Brain microvascular endothelial cell (primary cell): ENCODE results near the gene CLDN20.

Experiments used
- DNase-seq: peaks from one replicate; pipeline ENCODE4 v3.0.0-alpha.2; 2020
- H3K27ac ChIP-seq: fragments of 250-450 bp; sonication (Bioruptor Pico); 2 replicates; pipeline ENCODE4 v1.5.1; 2020; ENCODE audit warnings: mild to moderate bottlenecking, moderate library complexity
- H3K27me3 ChIP-seq: fragments of 250-450 bp; sonication (Bioruptor Pico); replicated peaks from 2 replicates; pipeline ENCODE4 v1.5.1; 2020; ENCODE audit warnings: mild to moderate bottlenecking
- H3K36me3 ChIP-seq: fragments of 250-450 bp; sonication (Bioruptor Pico); replicated peaks from 2 replicates; pipeline ENCODE4 v1.5.1; 2020; ENCODE audit warnings: mild to moderate bottlenecking
- H3K4me3 ChIP-seq: 2 replicates; pipeline ENCODE4 v1.5.1; 2011; ENCODE audit warnings: low read depth, mild to moderate bottlenecking, control low read depth, low read length, moderate library complexity
- in situ Hi-C: cut with HindIII; loops from 2 replicates; pipeline ENCODE4 v1.10.0; 2017; ENCODE audit warnings: low sequenced_read_pairs, low pct_ligation_motif_present
- TF ChIP-seq, protein P1 (sequence below): IDR thresholded peaks from 2 replicates; pipeline ENCODE4 v1.5.1; 2011; ENCODE audit warnings: low read depth, mild to moderate bottlenecking, moderate library complexity, low read length, control low read depth, inconsistent platforms; ENCODE audit errors: missing control alignments

The CLDN20 gene

DNA sequence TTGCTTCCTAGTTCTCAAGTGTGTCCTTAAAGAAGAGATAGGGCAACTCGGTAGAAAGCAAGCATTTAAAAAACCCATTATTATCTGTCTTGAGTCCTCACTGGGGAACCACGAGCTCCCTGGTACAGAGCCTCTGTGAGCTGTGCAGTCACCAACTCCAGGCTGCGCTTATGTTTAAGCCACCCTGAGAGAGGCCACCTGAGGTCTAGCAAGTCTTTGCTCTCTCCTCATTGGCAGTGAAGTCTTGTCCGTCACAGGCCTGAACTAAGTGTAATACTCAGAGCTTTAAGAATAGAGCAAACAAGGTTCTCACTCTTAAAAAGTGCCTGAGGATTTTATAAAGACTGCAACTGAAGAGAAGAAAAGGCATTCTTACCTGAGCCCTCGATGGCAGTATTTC is 3.9 kb upstream of the CLDN20 start:
- Histone ChIP-seq H3K4me3 (no peak overlapping the region), H3K27ac (no peak overlapping the region), H3K36me3 (peaks cover 33% of the 10 kb centered on the region), H3K27me3 (no peaks in the 10 kb centered on the region)
- no peak for DNase-seq
- TF ChIP-seq, protein P1, sequence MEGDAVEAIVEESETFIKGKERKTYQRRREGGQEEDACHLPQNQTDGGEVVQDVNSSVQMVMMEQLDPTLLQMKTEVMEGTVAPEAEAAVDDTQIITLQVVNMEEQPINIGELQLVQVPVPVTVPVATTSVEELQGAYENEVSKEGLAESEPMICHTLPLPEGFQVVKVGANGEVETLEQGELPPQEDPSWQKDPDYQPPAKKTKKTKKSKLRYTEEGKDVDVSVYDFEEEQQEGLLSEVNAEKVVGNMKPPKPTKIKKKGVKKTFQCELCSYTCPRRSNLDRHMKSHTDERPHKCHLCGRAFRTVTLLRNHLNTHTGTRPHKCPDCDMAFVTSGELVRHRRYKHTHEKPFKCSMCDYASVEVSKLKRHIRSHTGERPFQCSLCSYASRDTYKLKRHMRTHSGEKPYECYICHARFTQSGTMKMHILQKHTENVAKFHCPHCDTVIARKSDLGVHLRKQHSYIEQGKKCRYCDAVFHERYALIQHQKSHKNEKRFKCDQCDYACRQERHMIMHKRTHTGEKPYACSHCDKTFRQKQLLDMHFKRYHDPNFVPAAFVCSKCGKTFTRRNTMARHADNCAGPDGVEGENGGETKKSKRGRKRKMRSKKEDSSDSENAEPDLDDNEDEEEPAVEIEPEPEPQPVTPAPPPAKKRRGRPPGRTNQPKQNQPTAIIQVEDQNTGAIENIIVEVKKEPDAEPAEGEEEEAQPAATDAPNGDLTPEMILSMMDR = no peak
- in situ Hi-C loops = loop anchor here (25.0 kb wide), 1 partner anchor 323 kb away; no protein-coding TSS in a partner anchor

DNA sequence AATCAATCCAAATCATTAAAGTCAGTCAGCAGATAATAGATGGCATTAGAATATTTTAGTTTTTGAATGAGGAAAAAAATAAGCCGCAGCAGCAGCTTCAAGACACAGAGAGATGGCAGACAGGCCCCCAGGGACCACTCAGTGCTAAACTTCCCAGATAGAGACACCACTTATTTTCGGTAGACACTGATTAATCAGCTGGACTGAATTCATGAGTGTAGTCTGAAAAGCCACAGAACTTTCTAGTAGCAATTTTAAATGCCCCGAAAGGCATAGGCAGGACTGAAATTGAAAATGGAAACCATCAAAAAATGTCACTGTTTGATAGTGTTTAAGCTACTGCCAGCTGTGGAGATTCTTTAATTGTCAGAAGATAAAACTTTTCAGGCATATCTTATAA is 3.1 kb upstream of the CLDN20 start:
- no peaks in the 10 kb centered on the region for H3K27me3 ChIP-seq
- TF ChIP-seq, protein P1 = no peak
- no peak overlapping the region for H3K27ac ChIP-seq
- no peak overlapping the region for H3K4me3 ChIP-seq
- in situ Hi-C loops = loop anchor here (25.0 kb wide), 1 partner anchor 323 kb away; no protein-coding TSS in a partner anchor
- peaks cover 29% of the 10 kb centered on the region for H3K36me3 ChIP-seq
- no peak for DNase-seq

DNA sequence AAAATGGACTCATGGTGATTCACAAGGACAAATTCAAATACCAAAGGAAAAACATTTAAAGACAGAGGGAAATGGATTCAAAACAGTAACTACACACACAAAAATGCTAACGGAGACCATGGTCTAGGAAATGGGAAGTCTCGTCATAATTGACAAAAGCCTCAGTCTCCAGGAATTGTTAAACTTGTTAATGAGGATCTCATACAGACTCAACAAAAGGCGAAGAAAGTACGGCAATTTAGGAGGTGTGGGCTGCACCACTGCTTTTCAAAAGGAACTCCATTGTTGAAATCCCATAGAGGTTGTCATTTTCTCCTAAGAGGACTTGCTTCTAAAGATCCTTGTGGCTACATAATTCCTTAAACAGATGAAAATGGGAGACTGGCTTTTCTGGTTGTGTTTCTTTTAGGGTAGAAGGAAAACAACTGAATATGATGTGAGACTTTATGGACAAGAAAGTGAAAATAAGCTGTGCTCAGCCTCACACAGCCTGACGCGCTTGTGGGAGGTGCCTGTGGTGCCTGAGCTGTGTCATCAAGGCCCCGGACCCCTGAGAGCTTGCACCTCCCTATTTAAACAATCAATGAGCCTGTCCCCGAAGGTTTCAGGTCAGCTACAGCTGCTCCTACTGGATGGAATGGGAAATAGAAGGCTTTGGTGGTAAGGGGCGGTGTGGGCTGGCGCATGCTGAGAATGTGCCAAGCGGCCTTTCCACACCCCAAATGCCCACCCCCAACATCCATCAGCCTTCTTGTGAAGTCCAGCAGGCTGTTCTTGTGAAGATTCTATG is 2.5 kb upstream of the CLDN20 start:
- Histone ChIP-seq H3K36me3 (peaks cover 28% of the 10 kb centered on the region), H3K27ac (no peak overlapping the region), H3K27me3 (no peaks in the 10 kb centered on the region), H3K4me3 (no peak overlapping the region)
- TF ChIP-seq, protein P1 = peak; percentile 25
- in situ Hi-C loops = loop anchor here (25.0 kb wide), 1 partner anchor 324 kb away; no protein-coding TSS in a partner anchor
- DNase-seq = no peak

DNA sequence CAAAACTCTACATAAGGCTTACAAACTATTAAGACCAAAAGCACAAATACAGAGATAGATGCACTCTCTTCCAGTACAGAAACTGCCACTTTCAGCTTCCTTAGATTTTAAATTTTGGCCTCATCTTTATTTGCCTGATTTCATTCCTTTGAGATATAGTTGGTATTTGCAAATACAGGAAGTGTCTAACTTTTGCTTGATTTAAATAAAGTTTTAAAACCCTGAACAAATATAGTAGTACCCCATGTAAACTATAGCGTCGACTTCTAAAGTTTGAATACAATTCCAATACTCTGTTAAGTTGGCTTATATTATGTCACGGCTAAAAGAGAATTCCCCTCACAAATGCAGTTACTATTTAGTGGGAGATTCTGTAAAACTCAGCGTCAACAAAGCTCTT is 1.2 kb upstream of the CLDN20 start:
- no peak overlapping the region for H3K27ac ChIP-seq
- H3K4me3 ChIP-seq = no peak overlapping the region
- TF ChIP-seq, protein P1 = no peak
- peaks cover 25% of the 10 kb centered on the region for H3K36me3 ChIP-seq
- no peak for DNase-seq
- in situ Hi-C loops = loop anchor here (25.0 kb wide), 1 partner anchor 325 kb away; no protein-coding TSS in a partner anchor
- H3K27me3 ChIP-seq = no peaks in the 10 kb centered on the region

DNA sequence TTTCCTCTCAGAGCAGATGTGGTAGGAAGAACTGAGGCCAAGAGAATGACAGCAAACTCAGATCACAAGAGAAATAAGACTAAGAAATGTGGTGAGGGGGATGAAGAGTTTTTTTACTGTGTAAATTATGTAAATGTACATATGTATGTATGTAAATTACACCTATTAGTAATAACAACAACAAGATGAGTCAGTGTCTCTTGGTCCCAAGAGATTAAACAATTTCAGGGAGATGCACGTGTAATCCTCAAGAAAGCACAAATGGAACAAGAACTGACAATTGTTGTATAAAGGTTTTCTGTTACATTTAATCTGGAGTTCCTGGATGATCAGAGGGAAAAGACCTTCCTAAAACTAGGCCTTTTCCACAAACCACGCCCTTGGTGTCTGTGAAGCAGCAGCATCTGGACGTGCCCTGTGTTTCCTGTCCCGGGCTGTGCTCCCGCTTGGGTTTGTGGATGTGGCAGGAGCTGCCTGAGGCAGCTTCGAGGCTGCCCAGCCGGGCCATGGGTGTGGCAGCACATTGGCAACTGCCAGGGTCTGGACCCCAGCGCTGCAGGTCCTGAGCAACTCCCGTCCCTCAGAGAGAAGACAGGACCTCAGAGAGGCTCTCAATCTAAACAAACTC is 994 bp downstream of the CLDN20 start:
- Histone ChIP-seq H3K36me3 (peaks cover 9% of the 10 kb centered on the region), H3K27me3 (no peaks in the 10 kb centered on the region), H3K27ac (no peak overlapping the region), H3K4me3 (no peak overlapping the region)
- DNase-seq = no peak
- in situ Hi-C loops = loop anchor here (25.0 kb wide), 1 partner anchor 328 kb away; no protein-coding TSS in a partner anchor
- TF ChIP-seq, protein P1 = no peak
